Smooth muscle cell of bladder (primary cell): Measurements from ENCODE around the gene KRTAP4-8. TPM values are rescaled to one million over a fixed set of nuclear protein-coding genes. Genes with fewer than 3 reads are reported as not detected.

ENCODE experiments used
- total RNA-seq: library from RNA; depleted of rRNA; stranded (reverse); fragments of >200 nt; gene quantifications from 2 replicates; pipeline ENCODE4 v1.2.3, GENCODE V29; 2014

The KRTAP4-8 gene
- not detected in 2 replicates for total RNA-seq

GRCh38 chr17:41098042-41098441 lies at the start of gene KRTAP4-8:
TSS of gene KRTAP4-8 (minus strand) at chr17:41098142. CDS start at chr17:41098084, 58 bp downstream.

GRCh38 chr17:41140360-41141131 lies 42.6 kb upstream of the KRTAP4-8 start, which contains the start of gene KRTAP4-6:
TSS of gene KRTAP4-6 (minus strand) at chr17:41140544. CDS start at chr17:41140487, 57 bp downstream.

GRCh38 chr17:41123991-41124371 lies 26.0 kb upstream of the KRTAP4-8 start, which contains the start of gene KRTAP4-12:
TSS of gene KRTAP4-12 (minus strand) at chr17:41124182. CDS start at chr17:41124122, 60 bp downstream.

GRCh38 chr17:41117846-41118386 lies 20.0 kb upstream of the KRTAP4-8 start, which contains the start of gene KRTAP4-11:
TSS of gene KRTAP4-11 (minus strand) at chr17:41118373. CDS start at chr17:41118315, 58 bp downstream.

GRCh38 chr17:41105347-41105746 lies 7.4 kb upstream of the KRTAP4-8 start, which contains the start of gene KRTAP4-9:
TSS of gene KRTAP4-9 (plus strand) at chr17:41105389. CDS start at chr17:41105389, 0 bp downstream.

GRCh38 chr17:41101586-41102259 lies 3.8 kb upstream of the KRTAP4-8 start, which contains the start of gene KRTAP4-16:
TSS of gene KRTAP4-16 (minus strand) at chr17:41102209. CDS start at chr17:41102209, 0 bp downstream.

GRCh38 chr17:41084100-41084856 lies 13.7 kb downstream of the KRTAP4-8 start, which contains the start of gene KRTAP4-7:
TSS of gene KRTAP4-7 (plus strand) at chr17:41084150. CDS start at chr17:41084207, 57 bp downstream.

GRCh38 chr17:41065829-41066624 lies 31.9 kb downstream of the KRTAP4-8 start, which contains the start of gene KRTAP2-4:
TSS of gene KRTAP2-4 (minus strand) at chr17:41065879. CDS start at chr17:41065845, 34 bp downstream.

GRCh38 chr17:41060052-41060604 lies 37.8 kb downstream of the KRTAP4-8 start, which contains the start of gene KRTAP2-3:
TSS of gene KRTAP2-3 (minus strand) at chr17:41060114. CDS start at chr17:41060050, 64 bp downstream.

GRCh38 chr17:41055130-41055529 lies 42.8 kb downstream of the KRTAP4-8 start, which contains the start of gene KRTAP2-2:
TSS of gene KRTAP2-2 (minus strand) at chr17:41055230. CDS start at chr17:41055211, 19 bp downstream.

Other genes starting within 250 kb of the KRTAP4-8 start
- gene KRT12, start 230.9 kb downstream of the KRTAP4-8 start, total RNA-seq, result not detected in 2 replicates
- not detected in 2 replicates for gene KRT20, start 212.9 kb downstream of the KRTAP4-8 start, total RNA-seq
- under 0.01 and 0.46 TPM in 2 replicates for gene KRT23, start 160.5 kb downstream of the KRTAP4-8 start, total RNA-seq
- gene KRT39, start 131.2 kb downstream of the KRTAP4-8 start, total RNA-seq, result not detected in 2 replicates
- gene KRT40, start 113.8 kb downstream of the KRTAP4-8 start, total RNA-seq, result not detected in 2 replicates
- not detected in 2 replicates for gene KRTAP3-3, start 104.0 kb downstream of the KRTAP4-8 start, total RNA-seq
- gene KRTAP3-2, start 98.2 kb downstream of the KRTAP4-8 start, total RNA-seq, result not detected in 2 replicates
- not detected in 2 replicates for gene KRTAP3-1, start 89.0 kb downstream of the KRTAP4-8 start, total RNA-seq
- gene KRTAP1-5, start 70.9 kb downstream of the KRTAP4-8 start, total RNA-seq, result 0.57 and 0.83 TPM in 2 replicates
- not detected in 2 replicates for gene KRTAP1-4, start 67.9 kb downstream of the KRTAP4-8 start, total RNA-seq
- not detected in 2 replicates for gene KRTAP1-3, start 63.3 kb downstream of the KRTAP4-8 start, total RNA-seq
- gene KRTAP1-1, start 56.7 kb downstream of the KRTAP4-8 start, total RNA-seq, result not detected in 2 replicates
- not detected in 2 replicates for gene KRTAP2-1, start 50.8 kb downstream of the KRTAP4-8 start, total RNA-seq
- not detected in 2 replicates for gene KRTAP2-2, start 42.9 kb downstream of the KRTAP4-8 start, total RNA-seq
- not detected in 2 replicates for gene KRTAP2-3, start 38.0 kb downstream of the KRTAP4-8 start, total RNA-seq
- not detected in 2 replicates for gene KRTAP2-4, start 32.3 kb downstream of the KRTAP4-8 start, total RNA-seq
- gene KRTAP4-7, start 14.0 kb downstream of the KRTAP4-8 start, total RNA-seq, result not detected in 2 replicates
- gene KRTAP4-16, start 4.1 kb upstream of the KRTAP4-8 start, total RNA-seq, result not detected in 2 replicates
- gene KRTAP4-9, start 7.2 kb upstream of the KRTAP4-8 start, total RNA-seq, result not detected in 2 replicates
- not detected in 2 replicates for gene KRTAP4-11, start 20.2 kb upstream of the KRTAP4-8 start, total RNA-seq
- not detected in 2 replicates for gene KRTAP4-12, start 26.0 kb upstream of the KRTAP4-8 start, total RNA-seq
- gene KRTAP4-6, start 42.4 kb upstream of the KRTAP4-8 start, total RNA-seq, result not detected in 2 replicates
- gene KRTAP4-5, start 51.7 kb upstream of the KRTAP4-8 start, total RNA-seq, result not detected in 2 replicates
- gene KRTAP4-4, start 62.6 kb upstream of the KRTAP4-8 start, total RNA-seq, result not detected in 2 replicates
- not detected in 2 replicates for gene KRTAP4-3, start 70.1 kb upstream of the KRTAP4-8 start, total RNA-seq
- not detected in 2 replicates for gene KRTAP4-2, start 80.1 kb upstream of the KRTAP4-8 start, total RNA-seq
- not detected in 2 replicates for gene KRTAP4-1, start 86.8 kb upstream of the KRTAP4-8 start, total RNA-seq
- gene KRTAP9-1, start 91.7 kb upstream of the KRTAP4-8 start, total RNA-seq, result not detected in 2 replicates
- not detected in 2 replicates for gene KRTAP9-2, start 128.5 kb upstream of the KRTAP4-8 start, total RNA-seq
- gene KRTAP9-3, start 134.3 kb upstream of the KRTAP4-8 start, total RNA-seq, result not detected in 2 replicates
- gene KRTAP9-8, start 139.9 kb upstream of the KRTAP4-8 start, total RNA-seq, result not detected in 2 replicates
- gene KRTAP9-4, start 151.5 kb upstream of the KRTAP4-8 start, total RNA-seq, result not detected in 2 replicates
- gene KRTAP9-9, start 157.2 kb upstream of the KRTAP4-8 start, total RNA-seq, result not detected in 2 replicates
- gene KRTAP9-6, start 167.2 kb upstream of the KRTAP4-8 start, total RNA-seq, result not detected in 2 replicates
- gene KRTAP9-7, start 177.6 kb upstream of the KRTAP4-8 start, total RNA-seq, result not detected in 2 replicates
- not detected in 2 replicates for gene KRTAP29-1, start 204.7 kb upstream of the KRTAP4-8 start, total RNA-seq
- not detected in 2 replicates for gene KRTAP16-1, start 211.2 kb upstream of the KRTAP4-8 start, total RNA-seq
- gene KRTAP17-1, start 217.6 kb upstream of the KRTAP4-8 start, total RNA-seq, result not detected in 2 replicates